Measurements from ENCODE around the gene CUL4A.

DNA sequence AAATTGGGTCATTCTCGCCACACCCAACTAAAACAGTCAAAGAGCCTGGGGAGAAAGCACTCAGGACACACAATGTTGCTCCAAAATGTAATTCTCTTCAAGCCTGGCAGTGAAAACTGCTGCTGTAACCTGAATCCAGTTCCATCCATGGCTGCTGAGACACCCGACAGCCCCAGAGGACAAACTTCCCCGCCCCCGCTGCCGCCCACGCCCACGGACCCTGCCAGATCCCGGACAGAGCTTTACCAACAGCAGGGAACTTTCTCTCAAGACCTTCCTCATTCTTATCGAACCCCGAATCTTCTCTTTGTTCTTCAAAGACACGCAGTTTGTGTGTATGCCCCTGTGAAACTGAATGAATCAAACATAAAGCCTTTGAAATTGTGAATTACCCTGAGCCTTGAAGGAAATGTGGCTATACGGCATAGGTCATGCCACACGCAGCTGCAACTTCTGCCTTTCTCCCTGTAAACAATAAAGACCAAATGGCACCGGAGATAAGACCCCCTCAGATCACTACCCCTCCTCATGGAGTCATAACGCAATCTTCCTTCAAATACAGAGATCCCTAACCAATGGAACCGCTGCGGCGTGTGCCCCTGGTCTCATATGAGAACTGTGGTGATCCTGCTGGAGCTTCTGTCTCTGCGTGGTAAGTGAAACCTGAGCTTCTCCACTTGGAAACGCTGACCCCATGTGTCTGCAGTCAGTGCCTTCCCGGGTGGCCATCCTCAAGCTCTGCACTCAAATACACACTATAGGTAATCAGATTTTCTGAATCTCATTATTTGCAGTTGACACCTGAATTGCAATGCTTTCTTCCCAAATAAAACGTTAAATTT lies 82.8 kb downstream of the CUL4A start:
- TF ChIP-seq BHLHE40 (IDR thresholded peaks at IDR 0.05; ENCODE audit: borderline replicate concordance) (no peak), CTBP1 (IDR thresholded peaks at IDR 0.05; ENCODE audit: borderline replicate concordance) (no peak), SUZ12 (IDR thresholded peaks at IDR 0.05) (no peak), HDGF (IDR thresholded peaks at IDR 0.05; ENCODE audit: borderline replicate concordance) (no peak), FOXK2 (IDR thresholded peaks at IDR 0.05) (no peak), FOXM1 (IDR thresholded peaks at IDR 0.05; ENCODE audit: borderline replicate concordance) (no peak), TARDBP (IDR thresholded peaks at IDR 0.05) (no peak), ZNF384 (IDR thresholded peaks at IDR 0.05) (no peak), SP1 (IDR thresholded peaks at IDR 0.05) (no peak), ELF4 (IDR thresholded peaks at IDR 0.05) (no peak), FOXA1 (IDR thresholded peaks at IDR 0.05) (no peak), NFRKB (IDR thresholded peaks at IDR 0.05) (no peak)
- TF ChIP-seq, protein P1, sequence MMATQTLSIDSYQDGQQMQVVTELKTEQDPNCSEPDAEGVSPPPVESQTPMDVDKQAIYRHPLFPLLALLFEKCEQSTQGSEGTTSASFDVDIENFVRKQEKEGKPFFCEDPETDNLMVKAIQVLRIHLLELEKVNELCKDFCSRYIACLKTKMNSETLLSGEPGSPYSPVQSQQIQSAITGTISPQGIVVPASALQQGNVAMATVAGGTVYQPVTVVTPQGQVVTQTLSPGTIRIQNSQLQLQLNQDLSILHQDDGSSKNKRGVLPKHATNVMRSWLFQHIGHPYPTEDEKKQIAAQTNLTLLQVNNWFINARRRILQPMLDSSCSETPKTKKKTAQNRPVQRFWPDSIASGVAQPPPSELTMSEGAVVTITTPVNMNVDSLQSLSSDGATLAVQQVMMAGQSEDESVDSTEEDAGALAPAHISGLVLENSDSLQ (IDR thresholded peaks at IDR 0.05), result no peak
